Adipocyte (in vitro differentiated cells): Measurements from ENCODE around the gene IRF2BP2.

Experiments used
- DNase-seq: peaks from one replicate; pipeline ENCODE4 v3.0.0-alpha.2; 2015; ENCODE audit warnings: low read depth
- H3K27me3 ChIP-seq: replicated peaks from 2 replicates; pipeline ENCODE4 v1.7.0; 2013; ENCODE audit warnings: mild to moderate bottlenecking, low read length, moderate library complexity; ENCODE audit not compliant: control insufficient read depth, insufficient read depth
- H3K36me3 ChIP-seq: 2 replicates; pipeline ENCODE4 v1.7.0; 2013; ENCODE audit warnings: low read length, mild to moderate bottlenecking, moderate library complexity; ENCODE audit not compliant: control insufficient read depth, insufficient read depth, severe bottlenecking
- H3K4me1 ChIP-seq: 2 replicates; pipeline ENCODE4 v1.7.0; 2013; ENCODE audit warnings: mild to moderate bottlenecking, low read length, moderate library complexity; ENCODE audit not compliant: control insufficient read depth, insufficient read depth
- H3K4me3 ChIP-seq: 2 replicates; pipeline ENCODE4 v1.7.0; 2013; ENCODE audit warnings: mild to moderate bottlenecking, low read length, moderate library complexity
- H3K9ac ChIP-seq: 2 replicates; pipeline ENCODE4 v1.7.0; 2013; ENCODE audit warnings: mild to moderate bottlenecking, low read length, moderate library complexity
- H3K9me3 ChIP-seq: 2 replicates; pipeline ENCODE4 v1.7.0; 2013; ENCODE audit warnings: mild to moderate bottlenecking, low read length, moderate library complexity; ENCODE audit not compliant: control insufficient read depth

Gene IRF2BP2

GRCh38 chr1:234632225-234632624, 22.2 kb upstream of the IRF2BP2 start:
- no peak overlapping the region for H3K4me3 ChIP-seq

GRCh38 chr1:234631721-234632125, 21.7 kb upstream of the IRF2BP2 start:
- H3K27me3 ChIP-seq, result no peaks in the 10 kb centered on the region
- H3K4me1 ChIP-seq, result peaks cover 32% of the 10 kb centered on the region
- H3K36me3 ChIP-seq, result no peaks in the 10 kb centered on the region
- H3K4me3 ChIP-seq, result no peak overlapping the region
- peak; percentile 87 for DNase-seq
- no peaks in the 10 kb centered on the region for H3K9me3 ChIP-seq
- H3K9ac ChIP-seq, result peak overlapping the region; percentile 64

More at GRCh38 chr1:234632225-234632624, 22.2 kb upstream of the IRF2BP2 start:
- Histone ChIP-seq H3K4me1 (peaks cover 32% of the 10 kb centered on the region), H3K9me3 (no peaks in the 10 kb centered on the region), H3K36me3 (no peaks in the 10 kb centered on the region), H3K9ac (peak overlapping the region; percentile 64), H3K27me3 (no peaks in the 10 kb centered on the region)
- DNase-seq, result no peak

GRCh38 chr1:234629026-234629425, 19.0 kb upstream of the IRF2BP2 start:
- Histone ChIP-seq H3K9ac (no peak overlapping the region), H3K4me1 (peaks cover 44% of the 10 kb centered on the region), H3K9me3 (no peaks in the 10 kb centered on the region), H3K36me3 (no peaks in the 10 kb centered on the region), H3K4me3 (no peak overlapping the region), H3K27me3 (no peaks in the 10 kb centered on the region)
- DNase-seq, result peak; percentile 71

- Histone ChIP-seq H3K4me3 (no peak overlapping the region), H3K4me1 (peaks cover 45% of the 10 kb centered on the region), H3K9ac (no peak overlapping the region), H3K9me3 (no peaks in the 10 kb centered on the region), H3K27me3 (no peaks in the 10 kb centered on the region), H3K36me3 (no peaks in the 10 kb centered on the region)
- peak; percentile 67 for DNase-seq
Observed at GRCh38 chr1:234628089-234628488, 18.1 kb upstream of the IRF2BP2 start.

- peaks cover 48% of the 10 kb centered on the region for H3K4me1 ChIP-seq
- H3K9me3 ChIP-seq, result no peaks in the 10 kb centered on the region
- H3K36me3 ChIP-seq, result no peaks in the 10 kb centered on the region
- no peaks in the 10 kb centered on the region for H3K27me3 ChIP-seq
- no peak overlapping the region for H3K9ac ChIP-seq
- no peak overlapping the region for H3K4me3 ChIP-seq
- DNase-seq, result no peak
Observed at GRCh38 chr1:234627009-234627950, 17.3 kb upstream of the IRF2BP2 start.

- no peak overlapping the region for H3K4me3 ChIP-seq
- no peaks in the 10 kb centered on the region for H3K27me3 ChIP-seq
- no peaks in the 10 kb centered on the region for H3K36me3 ChIP-seq
- H3K9ac ChIP-seq, result no peak overlapping the region
- H3K9me3 ChIP-seq, result no peaks in the 10 kb centered on the region
- DNase-seq, result no peak
- H3K4me1 ChIP-seq, result peaks cover 49% of the 10 kb centered on the region
Observed at GRCh38 chr1:234626391-234626790, 16.4 kb upstream of the IRF2BP2 start.

GRCh38 chr1:234624724-234625117, 14.7 kb upstream of the IRF2BP2 start:
- Histone ChIP-seq H3K4me3 (peak overlapping the region; percentile 20), H3K36me3 (no peaks in the 10 kb centered on the region), H3K4me1 (peaks cover 59% of the 10 kb centered on the region), H3K27me3 (no peaks in the 10 kb centered on the region), H3K9ac (no peak overlapping the region), H3K9me3 (no peaks in the 10 kb centered on the region)
- no peak for DNase-seq

- Histone ChIP-seq H3K9ac (peak overlapping the region; percentile 67), H3K4me1 (peaks cover 70% of the 10 kb centered on the region), H3K4me3 (peak overlapping the region; percentile 44), H3K9me3 (no peaks in the 10 kb centered on the region), H3K27me3 (no peaks in the 10 kb centered on the region), H3K36me3 (no peaks in the 10 kb centered on the region)
- DNase-seq, result peak; percentile 67
Observed at GRCh38 chr1:234621657-234622335, 11.8 kb upstream of the IRF2BP2 start.

GRCh38 chr1:234621127-234621468, 11.1 kb upstream of the IRF2BP2 start:
- Histone ChIP-seq H3K36me3 (no peaks in the 10 kb centered on the region), H3K4me1 (peaks cover 77% of the 10 kb centered on the region), H3K9ac (peak overlapping the region; percentile 67), H3K4me3 (peak overlapping the region; percentile 44), H3K27me3 (no peaks in the 10 kb centered on the region), H3K9me3 (no peaks in the 10 kb centered on the region)
- DNase-seq, result no peak

- Histone ChIP-seq H3K4me3 (peak overlapping the region; percentile 47), H3K4me1 (peaks cover 79% of the 10 kb centered on the region), H3K36me3 (no peaks in the 10 kb centered on the region), H3K27me3 (no peaks in the 10 kb centered on the region), H3K9me3 (no peaks in the 10 kb centered on the region), H3K9ac (peak overlapping the region; percentile 85)
- no peak for DNase-seq
Observed at GRCh38 chr1:234620272-234621126, 10.5 kb upstream of the IRF2BP2 start.

- peak overlapping the region; percentile 47 for H3K4me3 ChIP-seq
- H3K9me3 ChIP-seq, result no peaks in the 10 kb centered on the region
- peaks cover 76% of the 10 kb centered on the region for H3K4me1 ChIP-seq
- H3K9ac ChIP-seq, result peak overlapping the region; percentile 85
- DNase-seq, result peak; percentile 18
- no peaks in the 10 kb centered on the region for H3K27me3 ChIP-seq
- no peaks in the 10 kb centered on the region for H3K36me3 ChIP-seq
Observed at GRCh38 chr1:234619794-234620247, 9.8 kb upstream of the IRF2BP2 start.
